H9 (cell line): ENCODE results near the gene CDH13. TPM values are rescaled to one million over a fixed set of nuclear protein-coding genes. Genes with fewer than 3 reads are reported as not detected.

Source experiments
- DNase-seq: peaks from one replicate; pipeline ENCODE4 v3.0.0-alpha.2; 2017
- H2AFZ ChIP-seq: one replicate; pipeline ENCODE4 v1.6.1; 2013; ENCODE audit warnings: mild to moderate bottlenecking, low read length, control low read depth, moderate library complexity
- H2AK5ac ChIP-seq: 2 replicates; pipeline ENCODE4 v1.6.1; 2013; ENCODE audit warnings: low read length, control low read depth, mixed read lengths; ENCODE audit not compliant: insufficient read length
- H2BK120ac ChIP-seq: one replicate; pipeline ENCODE4 v1.6.1; 2013; ENCODE audit warnings: low read depth, mild to moderate bottlenecking, low read length, control low read depth, inconsistent platforms; ENCODE audit not compliant: poor library complexity, severe bottlenecking
- H2BK12ac ChIP-seq: 2 replicates; pipeline ENCODE4 v1.6.1; 2013; ENCODE audit warnings: low read length, control low read depth, mixed read lengths, low read depth; ENCODE audit not compliant: insufficient read length
- H2BK15ac ChIP-seq: 2 replicates; pipeline ENCODE4 v1.6.1; 2013; ENCODE audit warnings: low read depth, low read length, control low read depth
- H2BK20ac ChIP-seq: one replicate; pipeline ENCODE4 v1.6.1; 2013; ENCODE audit warnings: low read depth, mild to moderate bottlenecking, low read length, control low read depth, inconsistent platforms; ENCODE audit not compliant: poor library complexity, severe bottlenecking
- H2BK5ac ChIP-seq: 2 replicates; pipeline ENCODE4 v1.6.1; 2013; ENCODE audit warnings: low read length, control low read depth, mixed read lengths; ENCODE audit not compliant: insufficient read length
- H3K14ac ChIP-seq: 2 replicates; pipeline ENCODE4 v1.6.1; 2013; ENCODE audit warnings: low read length, control low read depth; ENCODE audit not compliant: insufficient read depth
- H3K18ac ChIP-seq: 2 replicates; pipeline ENCODE4 v1.6.1; 2013; ENCODE audit warnings: low read depth, mild to moderate bottlenecking, mixed read lengths, low read length, control low read depth; ENCODE audit not compliant: insufficient read length
- H3K23ac ChIP-seq: 2 replicates; pipeline ENCODE4 v1.6.1; 2013; ENCODE audit warnings: low read length, control low read depth, mixed read lengths, low read depth; ENCODE audit not compliant: insufficient read length
- H3K23me2 ChIP-seq: 2 replicates; pipeline ENCODE4 v1.6.1; 2013; ENCODE audit warnings: low read depth, mild to moderate bottlenecking, mixed read lengths, low read length, control low read depth; ENCODE audit not compliant: insufficient read length, poor library complexity, severe bottlenecking
- H3K27ac ChIP-seq: 2 replicates; pipeline ENCODE4 v1.5.1; 2013; ENCODE audit warnings: low read length, control low read depth, mixed read lengths, low read depth; ENCODE audit not compliant: insufficient read length
- H3K27me3 ChIP-seq: 2 replicates; pipeline ENCODE4 v1.6.1; 2013; ENCODE audit warnings: low read length, control low read depth, inconsistent platforms; ENCODE audit not compliant: insufficient read depth
- H3K4ac ChIP-seq: 2 replicates; pipeline ENCODE4 v1.6.1; 2013; ENCODE audit warnings: low read depth, mild to moderate bottlenecking, control low read depth, inconsistent platforms, low read length, moderate library complexity
- H3K4me1 ChIP-seq: 2 replicates; pipeline ENCODE4 v1.6.1; 2013; ENCODE audit warnings: low read length, control low read depth, inconsistent platforms; ENCODE audit not compliant: insufficient read depth
- H3K4me2 ChIP-seq: 2 replicates; pipeline ENCODE4 v1.6.1; 2013; ENCODE audit warnings: low read length, control low read depth, mixed read lengths; ENCODE audit not compliant: insufficient read length, insufficient read depth
- H3K56ac ChIP-seq: 2 replicates; pipeline ENCODE4 v1.6.1; 2013; ENCODE audit warnings: low read depth, mild to moderate bottlenecking, mixed read lengths, low read length, control low read depth; ENCODE audit not compliant: insufficient read length
- H3K79me1 ChIP-seq: 2 replicates; pipeline ENCODE4 v1.6.1; 2013; ENCODE audit warnings: low read depth, mild to moderate bottlenecking, moderate library complexity, low read length, control low read depth, inconsistent platforms; ENCODE audit not compliant: insufficient read depth, poor library complexity, severe bottlenecking
- H3K79me2 ChIP-seq: 2 replicates; pipeline ENCODE4 v1.6.1; 2013; ENCODE audit warnings: low read length, control low read depth, inconsistent platforms; ENCODE audit not compliant: insufficient read depth
- H3K9ac ChIP-seq: 2 replicates; pipeline ENCODE4 v1.6.1; 2013; ENCODE audit warnings: low read length, control low read depth, mixed read lengths; ENCODE audit not compliant: insufficient read length; ENCODE audit errors: extremely low read depth
- H3K9me3 ChIP-seq: one replicate; pipeline ENCODE4 v1.6.1; 2013; ENCODE audit warnings: low read depth, low read length, inconsistent platforms; ENCODE audit not compliant: control insufficient read depth
- H3T11ph ChIP-seq: one replicate; pipeline ENCODE4 v1.6.1; 2013; ENCODE audit warnings: mild to moderate bottlenecking, low read length, control low read depth, inconsistent platforms
- H4K20me1 ChIP-seq: one replicate; pipeline ENCODE4 v1.6.1; 2013; ENCODE audit not compliant: control insufficient read depth, insufficient read length, insufficient read depth
- H4K5ac ChIP-seq: 2 replicates; pipeline ENCODE4 v1.6.1; 2013; ENCODE audit warnings: low read depth, mild to moderate bottlenecking, mixed read lengths, low read length, control low read depth; ENCODE audit not compliant: insufficient read length
- H4K8ac ChIP-seq: replicated peaks from 2 replicates; pipeline ENCODE4 v1.6.1; 2013; ENCODE audit warnings: low read length, control low read depth, mixed read lengths, low read depth; ENCODE audit not compliant: insufficient read length
- H4K91ac ChIP-seq: 2 replicates; pipeline ENCODE4 v1.6.1; 2013; ENCODE audit warnings: low read depth, mild to moderate bottlenecking, moderate library complexity, mixed read lengths, low read length, control low read depth; ENCODE audit not compliant: insufficient read length
- H3K27ac Mint-ChIP-seq, 3 experiments: 2 replicates in 2 of 3; 3 replicates in 1 of 3; pipeline ENCODE4 v1.8.0; 2020 to 2021; ENCODE audit warnings: mixed read lengths in 3 of 3, mild to moderate bottlenecking in 1 of 3, moderate library complexity in 1 of 3
- H3K27me3 Mint-ChIP-seq: 2 replicates; pipeline ENCODE4 v1.8.0; 2021; ENCODE audit warnings: low read depth, mild to moderate bottlenecking, moderate library complexity, mixed read lengths
- H3K36me3 Mint-ChIP-seq, 3 experiments: 2 replicates in 2 of 3; 3 replicates in 1 of 3; pipeline ENCODE4 v1.8.0; 2020 to 2021; ENCODE audit warnings: low read depth in 3 of 3, mixed read lengths in 3 of 3; ENCODE audit not compliant: insufficient read depth in 1 of 3
- H3K4me1 Mint-ChIP-seq, 2 experiments: 2 replicates each; pipeline ENCODE4 v1.8.0; 2020; ENCODE audit warnings: mixed read lengths in 2 of 2
- H3K4me3 Mint-ChIP-seq, 2 experiments: 2 replicates in 1 of 2; 3 replicates in 1 of 2; pipeline ENCODE4 v1.8.0; 2020 to 2021; ENCODE audit warnings: mild to moderate bottlenecking in 2 of 2, mixed read lengths in 2 of 2, moderate library complexity in 1 of 2
- H3K9me3 Mint-ChIP-seq, 2 experiments: 2 replicates in 1 of 2; 3 replicates in 1 of 2; pipeline ENCODE4 v1.8.0; 2020; ENCODE audit warnings: mild to moderate bottlenecking in 2 of 2, mixed read lengths in 2 of 2, moderate library complexity in 1 of 2
- CTCF ChIP-seq: fragments of 200-600 bp; sonication (generic); conservative IDR thresholded peaks from 3 replicates; pipeline ENCODE4 v1.8.0; 2021; ENCODE audit warnings: antibody characterized with exemption, mild to moderate bottlenecking
- WGBS: extraction: QIAGEN DNeasy Blood & Tissue Kit; methylation state at CpG from one replicate; pipeline ENCODE4 v1.1.7; 2013; ENCODE audit warnings: missing lambda C conversion rate, low lambda C conversion rate, mixed read lengths; ENCODE audit not compliant: insufficient read length; ENCODE audit errors: extremely low coverage; 5-methylcytosine and 5-hydroxymethylcytosine counted together
- total RNA-seq: library from RNA; stranded (reverse); gene quantifications from 2 replicates; pipeline ENCODE4 v1.2.1, GENCODE V29; 2021

Gene CDH13
- total RNA-seq, 1 experiment from 2014 or later: 1.5 TPM

GRCh38 chr16:82943371-82943770, 316.6 kb downstream of the CDH13 start:
- H4K91ac ChIP-seq: no peak overlapping the region
- no peak overlapping the region for H3K4ac ChIP-seq
- no peak overlapping the region for H3K27ac ChIP-seq
- no peaks in the 10 kb centered on the region for H3K79me1 ChIP-seq
- no peak overlapping the region for H3K56ac ChIP-seq
- H2BK20ac ChIP-seq: no peak overlapping the region
- Mint-ChIP-seq H3K9me3 (no peaks in the 10 kb centered on the region), H3K4me1 (peaks cover 0 to 3% of the 10 kb centered on the region in 2 experiments; a peak in 1 of 4 replicates), H3K4me3 (no peak overlapping the region), H3K36me3 (no peaks in the 10 kb centered on the region), H3K27ac (no peak overlapping the region), H3K27me3 (peaks cover 2% of the 10 kb centered on the region)
- no peak overlapping the region for H3K9ac ChIP-seq
- H3K4me1 ChIP-seq: no peaks in the 10 kb centered on the region
- no peak overlapping the region for H3K23ac ChIP-seq
- no peaks in the 10 kb centered on the region for H3K79me2 ChIP-seq
- no peak overlapping the region for H3T11ph ChIP-seq
- no peak overlapping the region for H3K4me2 ChIP-seq
- no CpG with 5 or more reads among the region's 1 CpG for WGBS
- H2BK5ac ChIP-seq: no peak overlapping the region
- no peaks in the 10 kb centered on the region for H3K23me2 ChIP-seq
- no peak overlapping the region for H2BK12ac ChIP-seq
- H4K20me1 ChIP-seq: no peaks in the 10 kb centered on the region
- no peak for DNase-seq
- H2AK5ac ChIP-seq: no peak overlapping the region
- H3K18ac ChIP-seq: no peak overlapping the region
- no peak overlapping the region for H2BK120ac ChIP-seq
- no peak overlapping the region for H2BK15ac ChIP-seq
- H2AFZ ChIP-seq: no peak overlapping the region
- H3K27me3 ChIP-seq: no peaks in the 10 kb centered on the region
- no peak overlapping the region for H3K14ac ChIP-seq
- H3K9me3 ChIP-seq: no peaks in the 10 kb centered on the region
- no peak overlapping the region for H4K5ac ChIP-seq
- TF ChIP-seq CTCF: no peak
- no peak overlapping the region for H4K8ac ChIP-seq
